Activated CD8-positive, alpha-beta memory T cell treated with anti-CD3 and anti-CD28 coated beads for 36 hours (primary cell): ENCODE results near the gene PEPD. TPM values are rescaled to one million over a fixed set of nuclear protein-coding genes. Genes with fewer than 3 reads are reported as not detected.

Source experiments
- CTCF ChIA-PET: fragments of 350-600 bp; sonication (Branson Sonifier 250); formaldehyde crosslinking; loops from one replicate; lab custom pipeline; 2021; ENCODE audit warnings: antibody characterized with exemption; lab: Charles Lee
- POLR2A ChIA-PET: fragments of 350-600 bp; sonication (Branson Sonifier 250); formaldehyde crosslinking; loops from one replicate; lab custom pipeline; 2021; ENCODE audit warnings: antibody characterized with exemption; lab: Charles Lee
- total RNA-seq, 2 experiments: library from RNA; stranded (reverse); gene quantifications; one replicate each; pipeline ENCODE4 v1.2.3, GENCODE V29; 2021

PEPD gene
- total RNA-seq, 2 experiments from 2014 or later = 42.2 to 46.2 TPM

DNA sequence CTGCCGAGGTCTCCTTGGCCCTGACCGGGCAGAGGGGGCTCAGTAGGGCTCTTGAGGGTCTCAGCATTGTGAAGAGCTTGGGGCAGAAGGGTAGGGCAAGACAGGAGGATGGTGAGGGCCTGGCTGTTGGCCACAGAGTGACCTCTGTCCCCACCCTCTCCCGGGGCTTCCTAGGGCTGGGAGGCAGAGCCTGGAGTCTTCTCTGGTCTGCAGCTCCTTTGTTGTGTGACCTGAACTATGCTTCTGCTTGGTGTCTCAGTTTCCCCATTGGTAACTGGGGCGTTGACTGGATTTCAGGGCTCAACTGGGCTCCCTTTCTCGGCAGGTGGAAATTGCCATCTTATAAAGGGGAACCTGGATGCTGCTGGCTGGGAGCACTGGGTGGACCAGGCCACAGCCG is 30.1 kb upstream of the PEPD start:
- CTCF ChIA-PET = no interaction called here
- POLR2A ChIA-PET = no interaction called here

DNA sequence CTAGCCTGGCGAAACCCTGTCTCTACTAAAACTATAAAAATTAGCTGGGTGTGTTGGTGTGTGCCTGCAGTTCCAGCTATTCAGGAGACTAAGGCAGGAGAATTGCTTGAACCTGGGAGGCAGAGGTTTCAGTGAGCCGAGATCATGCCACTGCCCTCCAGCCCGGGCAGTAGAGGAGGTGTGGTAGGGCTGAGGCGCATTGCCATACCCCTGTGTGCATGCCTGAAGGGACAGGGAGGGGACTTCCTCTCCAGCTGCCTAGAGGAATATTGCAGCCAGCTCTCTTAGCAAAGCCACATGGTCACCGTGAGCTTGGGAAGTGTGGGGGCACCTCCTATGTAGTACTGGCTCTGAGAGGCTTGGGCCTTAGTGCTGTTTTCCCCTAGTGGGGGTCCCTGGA is 29.2 kb upstream of the PEPD start:
- ChIA-PET CTCF (no interaction called here), POLR2A (no interaction called here)

DNA sequence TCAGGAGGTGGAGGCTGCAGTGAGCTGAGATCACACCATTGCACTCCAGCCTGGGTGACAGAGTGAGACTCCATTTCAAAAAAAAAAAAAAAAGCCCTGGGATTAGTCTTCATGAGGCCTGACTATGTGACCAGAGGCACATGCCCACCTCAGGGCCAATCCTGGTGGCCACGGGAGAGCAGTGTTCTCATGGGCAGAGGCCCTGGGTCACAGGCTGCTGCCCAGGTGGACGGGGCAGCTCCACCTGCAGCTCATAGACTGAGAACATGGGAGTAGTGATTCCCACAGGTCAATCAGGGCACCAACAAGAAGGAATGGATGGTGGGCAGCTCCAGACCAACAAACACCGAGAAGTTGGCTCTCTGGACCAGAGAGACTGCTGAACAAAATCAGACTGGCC is 26.1 kb upstream of the PEPD start:
- CTCF ChIA-PET = no interaction called here

DNA sequence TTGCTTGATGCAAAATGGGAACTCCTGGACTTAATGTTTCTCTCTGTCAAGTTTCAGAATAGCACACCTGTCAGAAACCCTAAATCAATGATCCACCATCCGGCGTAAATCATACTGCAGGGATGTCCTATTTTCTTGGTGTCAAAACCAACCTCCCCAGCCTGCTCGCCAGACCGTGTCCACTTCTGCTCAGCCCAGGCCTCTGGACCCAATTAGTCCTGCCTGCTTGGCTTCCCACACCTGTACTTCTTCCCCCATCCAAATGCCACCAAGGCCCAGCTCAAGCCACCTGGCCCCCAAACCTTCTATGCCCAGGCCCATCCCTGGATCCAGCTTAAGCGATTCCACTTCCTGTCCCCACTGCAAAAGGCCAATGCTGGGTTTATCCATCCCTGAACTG is 25.1 kb upstream of the PEPD start:
- ChIA-PET CTCF (no interaction called here), POLR2A (no interaction called here)

More for the DNA sequence above, 26.1 kb upstream of the PEPD start:
- POLR2A ChIA-PET = no interaction called here

GRCh38 chr19:33545217-33545981 is 23.8 kb upstream of the PEPD start:
- CTCF ChIA-PET = no interaction called here
- POLR2A ChIA-PET = no interaction called here

- ChIA-PET CTCF (no interaction called here), POLR2A (no interaction called here)
These were observed 13.6 kb upstream of the PEPD start for GRCh38 chr19:33535226-33535625.

DNA sequence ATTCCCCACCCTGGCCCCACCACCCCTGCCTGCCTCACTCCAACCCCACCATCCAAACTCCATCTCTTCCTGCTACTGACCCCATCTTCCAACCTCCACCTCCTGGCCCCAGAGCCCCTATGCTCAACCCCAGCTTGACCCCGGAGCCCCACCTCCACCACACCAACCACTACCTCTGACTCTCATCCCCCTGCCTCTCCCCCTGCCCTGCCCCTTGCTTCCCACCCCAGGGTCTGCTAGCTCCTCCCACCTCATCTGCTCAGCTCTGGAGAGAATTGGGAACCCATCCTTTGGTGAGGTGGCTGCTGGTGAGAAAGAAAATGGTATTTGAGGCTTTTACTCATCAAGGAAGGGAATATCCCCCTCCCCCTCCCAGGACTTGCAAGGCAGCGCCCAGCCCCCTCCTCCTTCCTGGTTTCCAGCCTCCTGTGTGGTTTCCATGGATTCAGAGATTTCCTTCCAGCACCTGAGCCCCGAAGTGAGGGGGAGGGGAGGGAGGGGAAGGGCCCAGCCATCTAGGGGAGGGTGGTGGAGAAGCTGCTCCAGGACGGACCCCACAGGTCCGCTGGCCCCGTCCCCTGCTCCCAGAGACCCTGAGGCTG is 11.4 kb upstream of the PEPD start:
- POLR2A ChIA-PET = no interaction called here
- CTCF ChIA-PET = no interaction called here

DNA sequence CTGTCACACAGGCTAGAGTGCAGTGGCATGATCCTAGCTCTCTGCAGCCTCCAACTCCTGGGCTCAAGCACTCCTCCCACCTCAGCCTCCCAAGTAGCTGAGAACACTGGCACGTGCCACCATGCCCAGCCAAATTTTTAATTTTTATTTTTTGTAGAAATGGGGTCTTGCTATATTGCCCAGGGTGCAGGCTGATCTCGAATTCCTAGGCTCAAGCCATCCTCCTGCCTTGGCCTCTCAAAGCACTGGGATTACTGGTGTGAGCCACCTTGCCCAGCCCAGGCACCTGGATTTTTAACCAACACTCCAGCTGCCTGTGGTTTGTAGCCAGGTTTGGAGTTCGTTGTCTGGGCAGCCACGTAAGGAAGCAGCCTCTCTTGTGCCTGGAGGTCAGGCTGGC is 9.3 kb upstream of the PEPD start:
- ChIA-PET POLR2A (no interaction called here), CTCF (interaction anchor here (1.0 kb wide), 1 partner anchor 9 kb away, joined by 5 read pairs; the partner anchor contains the start of gene PEPD)

DNA sequence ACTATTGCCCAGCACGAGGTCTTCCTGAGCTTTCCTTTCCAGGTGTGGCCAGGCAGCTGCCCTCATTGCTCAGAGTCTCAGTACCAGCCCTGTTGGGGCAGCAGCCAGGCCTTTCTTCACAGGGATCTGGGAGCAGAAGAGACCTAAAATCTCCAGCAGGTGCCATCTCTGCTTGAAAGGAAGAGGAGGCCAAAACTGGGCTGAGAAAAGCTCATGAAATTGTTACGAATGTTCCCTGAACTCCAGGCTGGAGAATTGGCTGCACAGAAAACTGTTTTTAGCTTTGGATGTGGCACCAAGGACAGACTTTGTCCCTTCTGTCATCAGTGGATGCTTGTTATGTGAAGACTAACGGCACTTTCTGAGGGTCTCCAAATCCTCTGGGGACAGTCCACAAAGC is 8.7 kb upstream of the PEPD start:
- ChIA-PET POLR2A (no interaction called here), CTCF (interaction anchor here (1.0 kb wide), 1 partner anchor 9 kb away, joined by 5 read pairs; the partner anchor contains the start of gene PEPD)

GRCh38 chr19:33529094-33529676 is 7.6 kb upstream of the PEPD start:
- ChIA-PET CTCF (no interaction called here), POLR2A (no interaction called here)

- ChIA-PET POLR2A (no interaction called here), CTCF (no interaction called here)
These were observed 6.8 kb upstream of the PEPD start for GRCh38 chr19:33528404-33528803.

DNA sequence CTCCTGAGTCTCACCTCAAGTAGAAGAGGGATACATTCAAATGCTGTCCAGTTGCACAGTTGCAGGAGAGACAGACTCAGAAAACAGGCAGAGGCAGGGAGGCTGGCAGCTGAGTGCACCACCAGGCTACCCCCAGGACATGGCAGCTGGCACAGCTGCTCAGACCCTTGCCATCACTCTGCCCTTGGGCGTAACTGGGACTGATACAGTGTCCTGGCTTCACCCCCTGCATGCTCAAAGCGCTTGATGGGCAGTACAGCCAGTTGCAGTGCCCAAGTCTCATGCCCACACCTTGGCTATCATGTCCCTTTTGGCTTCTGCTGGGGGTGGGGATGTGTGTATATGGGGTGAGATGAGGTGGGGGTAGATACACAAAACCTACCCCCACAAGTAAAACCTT is 5.5 kb upstream of the PEPD start:
- ChIA-PET CTCF (no interaction called here), POLR2A (no interaction called here)

DNA sequence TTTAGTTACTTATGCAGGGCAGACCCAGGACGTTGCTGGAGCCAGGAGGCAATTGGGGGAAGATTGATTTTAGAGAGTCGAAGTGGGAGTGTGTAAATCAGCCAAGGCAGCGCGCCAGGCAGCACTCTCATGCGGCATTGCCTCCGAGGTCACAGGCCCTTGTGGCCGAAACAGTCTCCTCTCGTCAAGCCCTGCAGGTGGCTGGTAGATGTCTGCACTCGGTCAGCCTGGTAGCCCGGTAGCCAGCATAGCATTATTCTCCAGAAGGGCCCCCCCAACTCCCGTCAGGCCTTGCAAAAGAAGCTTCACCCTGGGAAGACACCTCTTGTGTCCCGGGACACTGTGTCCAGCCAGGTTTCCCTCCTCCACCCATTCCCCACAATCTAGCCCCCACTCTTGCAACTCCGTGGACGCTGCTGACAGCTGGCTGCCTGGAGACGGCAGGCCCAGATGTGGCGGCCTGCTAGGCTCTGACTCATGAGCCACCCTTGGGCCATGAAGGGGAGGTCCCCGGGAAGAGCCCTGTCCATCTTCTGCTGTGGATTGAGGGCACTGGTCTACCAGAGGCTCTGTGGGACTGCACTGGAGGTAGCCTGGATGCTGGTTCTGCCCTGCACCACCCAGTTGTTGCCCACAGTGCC is 2.6 kb upstream of the PEPD start:
- CTCF ChIA-PET = no interaction called here
- POLR2A ChIA-PET = no interaction called here

GRCh38 chr19:33523167-33523566 is 1.6 kb upstream of the PEPD start:
- ChIA-PET CTCF (interaction anchor here (0.9 to 2.5 kb wide), 3 partner anchors 92 to 346 kb away, joined by 4 to 7 read pairs (median 4); no protein-coding TSS in a partner anchor), POLR2A (no interaction called here)

DNA sequence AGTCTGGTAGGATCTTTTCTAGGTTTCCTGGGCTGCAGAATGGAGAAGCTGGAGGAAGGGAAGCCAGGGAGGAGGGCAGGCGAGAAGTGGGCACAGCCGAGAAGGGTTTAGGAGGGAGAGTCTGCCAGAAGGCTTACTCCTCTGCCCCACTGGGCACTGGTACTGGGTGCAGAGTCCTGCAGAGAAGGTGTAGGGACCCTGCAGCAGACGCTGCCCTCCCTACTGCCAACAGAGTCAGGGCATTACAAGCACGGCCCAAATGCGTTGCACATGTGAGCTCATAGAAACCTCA is 726 bp upstream of the PEPD start:
- ChIA-PET CTCF (interaction anchor here (0.6 to 2.5 kb wide), 5 partner anchors 9 to 345 kb away, joined by 3 to 7 read pairs (median 4); no protein-coding TSS in a partner anchor), POLR2A (no interaction called here)

DNA sequence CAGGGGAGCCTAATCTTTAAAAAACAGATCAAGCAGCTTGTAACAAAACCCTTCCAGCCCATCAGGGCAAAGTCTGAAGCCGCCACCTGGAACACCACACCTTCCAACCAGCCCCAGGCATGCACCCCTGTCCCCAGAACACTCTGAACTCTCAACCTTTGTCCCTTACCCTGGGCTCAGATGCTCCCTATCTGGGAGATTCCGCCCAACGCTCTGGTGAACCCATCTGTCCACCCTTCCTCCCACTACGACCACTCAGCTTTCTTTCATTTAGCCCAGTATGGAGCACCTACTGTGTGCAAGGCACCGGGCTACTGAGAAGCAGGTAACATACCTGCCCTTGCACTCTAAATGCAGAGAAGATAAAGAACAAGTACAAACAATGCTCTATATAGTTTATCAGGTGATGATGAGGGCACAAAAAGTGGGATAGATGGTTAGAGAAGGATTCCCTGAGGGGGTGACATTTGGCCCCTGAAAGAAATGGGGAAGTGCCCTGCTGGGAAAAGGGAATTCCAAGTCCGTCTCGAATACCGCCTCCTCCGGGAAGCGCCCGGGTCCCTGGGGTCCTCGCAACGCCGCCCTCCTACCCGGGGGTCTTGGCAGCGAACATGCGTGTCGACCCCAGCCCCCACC is 629 bp downstream of the PEPD start:
- CTCF ChIA-PET = interaction anchor here (1.6 kb wide), 1 partner anchor 10 kb away, joined by 5 read pairs; no protein-coding TSS in a partner anchor

DNA sequence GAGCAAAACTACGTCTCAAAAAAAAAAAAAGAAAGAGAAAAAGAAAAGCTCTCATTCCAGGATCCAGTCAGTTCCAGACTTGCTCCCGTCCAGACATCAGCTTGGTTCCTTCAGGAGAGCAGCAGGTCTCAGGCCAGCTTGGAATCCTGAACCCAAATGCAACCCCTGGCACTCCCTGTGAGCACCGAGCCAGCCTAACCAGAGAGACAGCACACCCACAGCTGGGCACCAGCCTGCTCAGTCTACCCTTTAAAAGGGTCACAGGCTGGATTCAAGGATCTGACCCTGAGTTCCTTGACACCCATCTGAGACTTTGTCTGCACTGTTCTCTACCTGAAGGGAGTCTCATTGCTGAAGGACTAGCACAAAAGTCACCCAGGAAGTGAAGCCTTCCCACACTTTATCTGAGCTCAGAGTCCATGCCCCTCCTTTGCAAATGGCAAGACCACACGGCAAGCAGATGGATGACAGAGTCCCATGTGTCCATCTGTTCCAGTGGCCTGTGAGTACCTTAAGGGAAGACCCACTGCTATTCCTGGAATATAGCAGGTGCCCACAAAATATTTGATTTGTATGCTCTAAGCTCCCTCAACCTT is 1.4 kb downstream of the PEPD start:
- ChIA-PET CTCF (interaction anchor here (0.6 kb wide), 1 partner anchor 824 kb away, joined by 3 read pairs; no protein-coding TSS in a partner anchor), POLR2A (interaction anchor here (0.6 kb wide), 1 partner anchor 146 kb away, joined by 3 read pairs; no protein-coding TSS in a partner anchor)

More for the DNA sequence above, 629 bp downstream of the PEPD start:
- POLR2A ChIA-PET = interaction anchor here (0.5 to 1.2 kb wide), 3 partner anchors 147 to 716 kb away, joined by 3 read pairs; partner anchors contain the start of gene CEBPG

DNA sequence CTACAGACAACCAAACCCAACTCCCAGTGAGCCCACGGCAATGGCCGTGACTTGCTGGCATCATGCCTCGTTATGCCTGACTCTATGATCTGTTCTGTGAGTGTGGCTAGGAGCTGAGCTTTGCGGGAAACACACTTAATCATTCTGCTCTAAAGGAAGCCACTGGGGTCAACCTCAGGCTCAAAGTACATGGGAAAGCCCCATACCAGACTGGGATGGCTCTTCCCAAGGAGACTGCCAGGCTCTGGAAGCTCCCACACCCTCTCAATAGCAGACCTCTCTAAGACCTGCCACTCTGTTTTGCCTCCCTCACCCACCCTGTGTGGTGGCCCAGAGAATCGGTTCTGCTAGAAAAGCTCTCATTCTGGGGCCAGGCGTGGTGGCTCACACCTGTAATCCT is 2.2 kb downstream of the PEPD start:
- ChIA-PET POLR2A (no interaction called here), CTCF (no interaction called here)

DNA sequence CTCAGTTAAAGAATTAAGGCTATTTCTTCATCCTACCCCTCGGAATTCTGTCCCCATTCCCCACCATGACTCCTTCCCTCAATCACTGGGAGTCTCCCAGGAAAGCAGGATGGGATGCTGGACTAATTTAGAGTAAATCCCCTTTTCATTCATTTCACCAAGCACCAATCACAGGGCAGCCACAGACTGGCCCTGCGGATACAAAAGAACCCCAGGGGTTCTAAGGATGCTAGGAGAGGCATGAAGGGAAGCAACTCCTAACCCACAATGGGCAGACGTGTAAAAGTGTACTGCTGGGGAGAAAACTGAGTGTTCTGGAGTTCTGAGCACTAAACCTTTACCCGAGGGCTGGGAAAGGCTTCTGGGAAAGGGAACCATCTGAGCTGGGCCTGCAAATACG is 3.0 kb downstream of the PEPD start:
- POLR2A ChIA-PET = no interaction called here
- CTCF ChIA-PET = no interaction called here
